ENCODE results near the gene SUPT6H. TPM values are rescaled to one million over a fixed set of nuclear protein-coding genes. Genes with fewer than 3 reads are reported as not detected.

The SUPT6H gene
- total and polyA plus RNA-seq, 2 donors (not counting 3 experiments of a cell fraction or from before 2014, with no cell fraction given): 33.9 to 79.2 TPM

DNA sequence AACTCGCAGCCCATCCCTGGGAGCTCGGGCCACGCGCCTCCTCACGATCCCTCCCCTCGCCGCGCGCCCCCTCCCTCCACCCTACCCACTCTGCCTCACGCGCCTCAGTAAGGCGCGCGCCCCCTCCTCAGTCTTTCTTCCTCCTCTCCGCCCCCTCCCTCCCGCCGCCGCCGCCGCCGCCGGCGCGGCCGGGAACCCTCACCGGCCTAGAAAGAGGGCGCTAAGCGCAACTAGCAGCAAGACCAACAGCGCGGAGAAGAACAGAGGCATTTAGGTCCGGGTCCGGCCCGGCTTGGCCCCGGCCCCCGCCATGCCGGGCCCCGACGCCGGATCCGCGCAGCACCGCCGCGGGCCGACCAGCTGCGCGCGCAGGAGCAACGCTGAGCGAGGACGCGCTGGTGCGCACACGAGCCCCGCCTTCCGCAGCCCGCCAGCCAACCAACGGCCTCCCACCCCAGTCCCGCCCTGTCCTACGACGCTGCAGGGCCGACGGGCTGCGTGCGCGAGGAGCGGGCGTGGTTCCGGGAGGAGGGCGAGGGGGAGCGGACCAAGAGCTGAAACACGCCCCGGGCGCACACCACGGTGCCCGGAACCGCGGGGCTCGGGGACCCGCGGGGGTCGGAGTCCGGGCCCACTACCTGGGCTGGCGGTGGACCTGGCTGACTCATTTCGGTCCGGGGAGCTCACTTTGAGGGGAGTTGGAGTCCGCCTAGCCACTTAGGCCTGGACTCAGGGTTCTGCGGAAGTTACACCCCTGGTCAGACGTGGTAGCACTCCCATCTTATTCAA is 17.0 kb upstream of the SUPT6H start, which contains the start of gene BLTP2:
TSS of gene BLTP2 (minus strand) at position 372 of the 789 bp plus-strand sequence. CDS start at position 270, 102 bp downstream.
- BruUV-seq (replicated peaks): no TSS peak
- H3K79me2 ChIP-seq (ENCODE audit: control insufficient read depth, insufficient read depth, low read length): peaks cover 25% of the 10 kb centered on the region

More for the DNA sequence above, 17.0 kb upstream of the SUPT6H start, which contains the start of gene BLTP2:
- peak within 1 kb of the TSS; percentile 64 for H3K9ac ChIP-seq (replicated peaks; ENCODE audit: extremely low read depth, insufficient read depth, low read length)
- peaks cover 23% of the 10 kb centered on the region for H3K4me1 ChIP-seq (ENCODE audit: control insufficient read depth, extremely low read depth, insufficient read depth, low read length)
- ChIA-PET CTCF (interaction anchor here (0.8 to 2.2 kb wide), 6 partner anchors 13 to 105 kb away, joined by 3 to 13 read pairs (median 4); partner anchors contain the start of genes SDF2 and SUPT6H), POLR2A (interaction anchor here (0.5 to 1.0 kb wide), 2 partner anchors 11 to 1026 kb away, joined by 3 to 9 read pairs; no protein-coding TSS in a partner anchor)
- TF ChIP-seq, protein P1, sequence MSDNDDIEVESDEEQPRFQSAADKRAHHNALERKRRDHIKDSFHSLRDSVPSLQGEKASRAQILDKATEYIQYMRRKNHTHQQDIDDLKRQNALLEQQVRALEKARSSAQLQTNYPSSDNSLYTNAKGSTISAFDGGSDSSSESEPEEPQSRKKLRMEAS (IDR thresholded peaks at IDR 0.05; ENCODE audit: insufficient read depth, insufficient read length): peak; percentile 64
- TF ChIP-seq GATA2 (IDR thresholded peaks at IDR 0.05; ENCODE audit: insufficient read depth, insufficient read length, low read depth, low read length) (no peak), POLR2AphosphoS5 (IDR thresholded peaks at IDR 0.05; ENCODE audit: insufficient read depth, low read depth, low read length) (peak; percentile 90), JUN (IDR thresholded peaks at IDR 0.05; ENCODE audit: borderline replicate concordance, insufficient read depth, insufficient read length, low read depth) (no peak), EZH2 (IDR thresholded peaks at IDR 0.05; ENCODE audit: borderline replicate concordance, low read depth, low read length, severe bottlenecking) (no peak), POLR2A (IDR thresholded peaks at IDR 0.05; ENCODE audit: low read depth, low read length) (peak; percentile 93)
- TF ChIP-seq, protein P2, sequence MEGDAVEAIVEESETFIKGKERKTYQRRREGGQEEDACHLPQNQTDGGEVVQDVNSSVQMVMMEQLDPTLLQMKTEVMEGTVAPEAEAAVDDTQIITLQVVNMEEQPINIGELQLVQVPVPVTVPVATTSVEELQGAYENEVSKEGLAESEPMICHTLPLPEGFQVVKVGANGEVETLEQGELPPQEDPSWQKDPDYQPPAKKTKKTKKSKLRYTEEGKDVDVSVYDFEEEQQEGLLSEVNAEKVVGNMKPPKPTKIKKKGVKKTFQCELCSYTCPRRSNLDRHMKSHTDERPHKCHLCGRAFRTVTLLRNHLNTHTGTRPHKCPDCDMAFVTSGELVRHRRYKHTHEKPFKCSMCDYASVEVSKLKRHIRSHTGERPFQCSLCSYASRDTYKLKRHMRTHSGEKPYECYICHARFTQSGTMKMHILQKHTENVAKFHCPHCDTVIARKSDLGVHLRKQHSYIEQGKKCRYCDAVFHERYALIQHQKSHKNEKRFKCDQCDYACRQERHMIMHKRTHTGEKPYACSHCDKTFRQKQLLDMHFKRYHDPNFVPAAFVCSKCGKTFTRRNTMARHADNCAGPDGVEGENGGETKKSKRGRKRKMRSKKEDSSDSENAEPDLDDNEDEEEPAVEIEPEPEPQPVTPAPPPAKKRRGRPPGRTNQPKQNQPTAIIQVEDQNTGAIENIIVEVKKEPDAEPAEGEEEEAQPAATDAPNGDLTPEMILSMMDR (IDR thresholded peaks at IDR 0.05; ENCODE audit: extremely low read depth in 1 of 2, insufficient read depth in 1 of 2, low read depth in 1 of 2, low read length in 2 of 2): no peak
- intact Hi-C loops (cut with micrococcal nuclease) (loop anchor here (5.0 kb wide), 1 partner anchor 72 kb away; the partner anchor contains the start of genes RAB34 and RPL23A), dilution Hi-C loops (cut with MboI; ENCODE audit: extremely low pct_ligation_motif_present, low sequenced_read_pairs) (no loop called here)
- no peaks in the 10 kb centered on the region for H4K20me1 ChIP-seq (replicated peaks; ENCODE audit: control insufficient read depth, extremely low read depth, insufficient read depth, low read length)
- peak; percentile 83 for FAIRE-seq
- H3K4me2 ChIP-seq (ENCODE audit: insufficient read depth, low read length): peak within 1 kb of the TSS; percentile 84
- H3K9me1 ChIP-seq (replicated peaks; ENCODE audit: control insufficient read depth, extremely low read depth, insufficient read depth, low read length): no peaks in the 10 kb centered on the region
- H3K27me3 ChIP-seq (ENCODE audit: control insufficient read depth in 2 of 2, insufficient read depth in 2 of 2, low read length in 2 of 2): no peaks in the 10 kb centered on the region
- no peaks in the 10 kb centered on the region for H3K9me3 ChIP-seq (replicated peaks; ENCODE audit: control insufficient read depth, insufficient read depth, low read length)
- peak within 1 kb of the TSS; percentile 67 for H2AFZ ChIP-seq (ENCODE audit: low read depth, low read length)
- H3K27ac ChIP-seq (ENCODE audit: insufficient read depth, low read depth, low read length): peak within 1 kb of the TSS; percentile 36
- H3K4me3 ChIP-seq (replicated peaks in 1 of 3; ENCODE audit: insufficient read depth in 1 of 3, low read depth in 1 of 3, low read length in 3 of 3): peak within 1 kb of the TSS; percentile 54 to 77 (median 71)
- peaks cover 22 to 25% of the 10 kb centered on the region in 2 experiments for H3K36me3 ChIP-seq (ENCODE audit: control insufficient read depth in 2 of 2, extremely low read depth in 1 of 2, insufficient read depth in 2 of 2, low read length in 2 of 2)
- DNase-seq (ENCODE audit: low read depth, low spot score): peak; percentile 95

Measured in endothelial cell of umbilical vein (primary cell).